ENCODE results near the gene CIRBP.

CIRBP gene

GRCh38 chr19:1269065-1269477 lies at the start of gene CIRBP:
TSS of gene CIRBP (plus strand) at chr19:1269332. CDS start at chr19:1270934, 1,602 bp downstream.
- TF ChIP-seq MAX (IDR thresholded peaks at IDR 0.05; ENCODE audit: low read depth, low read length) (no peak), MYC (IDR thresholded peaks at IDR 0.05; ENCODE audit: low read depth, low read length) (no peak; the same call in 1 of the 2 replicates), CTCF (IDR thresholded peaks at IDR 0.05; ENCODE audit: low read depth, low read length) (no peak), POLR2A (IDR thresholded peaks at IDR 0.05; ENCODE audit: extremely low read depth, insufficient read length) (peak; percentile 97)

GRCh38 chr19:1219786-1220476 lies 49.2 kb upstream of the CIRBP start:
- no peak overlapping the region for H3K4me3 ChIP-seq (ENCODE audit: low read depth, low read length)
- TF ChIP-seq MAX (IDR thresholded peaks at IDR 0.05; ENCODE audit: low read depth, low read length) (no peak), POLR2A (IDR thresholded peaks at IDR 0.05; ENCODE audit: extremely low read depth, insufficient read length) (no peak), MYC (IDR thresholded peaks at IDR 0.05; ENCODE audit: low read depth, low read length) (no peak), CTCF (IDR thresholded peaks at IDR 0.05; ENCODE audit: low read depth, low read length) (no peak)
- no peak for DNase-seq (ENCODE audit: low read depth)

More at GRCh38 chr19:1269065-1269477, at the start of gene CIRBP:
- DNase-seq (ENCODE audit: low read depth): peak; percentile 96
- H3K4me3 ChIP-seq (ENCODE audit: low read depth, low read length): peak within 1 kb of the TSS; percentile 95

GRCh38 chr19:1220477-1220930 lies 48.6 kb upstream of the CIRBP start:
- no peak for DNase-seq (ENCODE audit: low read depth)
- TF ChIP-seq CTCF (IDR thresholded peaks at IDR 0.05; ENCODE audit: low read depth, low read length): no peak
- TF ChIP-seq POLR2A (IDR thresholded peaks at IDR 0.05; ENCODE audit: extremely low read depth, insufficient read length): no peak
- no peak for TF ChIP-seq MAX (IDR thresholded peaks at IDR 0.05; ENCODE audit: low read depth, low read length)
- no peak for TF ChIP-seq MYC (IDR thresholded peaks at IDR 0.05; ENCODE audit: low read depth, low read length)
- H3K4me3 ChIP-seq (ENCODE audit: low read depth, low read length): no peak overlapping the region

GRCh38 chr19:1220976-1221903 lies 47.9 kb upstream of the CIRBP start:
- TF ChIP-seq MAX (IDR thresholded peaks at IDR 0.05; ENCODE audit: low read depth, low read length) (no peak), CTCF (IDR thresholded peaks at IDR 0.05; ENCODE audit: low read depth, low read length) (peak; percentile 13)
- no peak overlapping the region for H3K4me3 ChIP-seq (ENCODE audit: low read depth, low read length)
- no peak for DNase-seq (ENCODE audit: low read depth)

GRCh38 chr19:1221904-1222255 lies 47.3 kb upstream of the CIRBP start:
- TF ChIP-seq MYC (IDR thresholded peaks at IDR 0.05; ENCODE audit: low read depth, low read length) (no peak), POLR2A (IDR thresholded peaks at IDR 0.05; ENCODE audit: extremely low read depth, insufficient read length) (no peak), CTCF (IDR thresholded peaks at IDR 0.05; ENCODE audit: low read depth, low read length) (no peak)

More at GRCh38 chr19:1221904-1222255, 47.3 kb upstream of the CIRBP start:
- no peak overlapping the region for H3K4me3 ChIP-seq (ENCODE audit: low read depth, low read length)
- DNase-seq (ENCODE audit: low read depth): no peak
